HG02938 (cell line): ENCODE data around the gene SEPTIN2.
A peak's percentile ranks its signal among the peaks of the same experiment; 100 is the strongest.
"Not testable (repeated sequence)": the region's sequence is repeated elsewhere in the genome, so short reads cannot be mapped to it uniquely, and the experiment has no call there.

Experiments used
- ATAC-seq: cut with Tn5 transposase; IDR thresholded peaks from one replicate; pipeline ENCODE4 v1.9.1; 2021; ENCODE audit warnings: mild to moderate bottlenecking, moderate library complexity; ENCODE audit not compliant: unreplicated experiment

SEPTIN2 gene

GRCh38 chr2:241349941-241350340 is 34.2 kb downstream of the SEPTIN2 start:
- no peak for ATAC-seq

DNA sequence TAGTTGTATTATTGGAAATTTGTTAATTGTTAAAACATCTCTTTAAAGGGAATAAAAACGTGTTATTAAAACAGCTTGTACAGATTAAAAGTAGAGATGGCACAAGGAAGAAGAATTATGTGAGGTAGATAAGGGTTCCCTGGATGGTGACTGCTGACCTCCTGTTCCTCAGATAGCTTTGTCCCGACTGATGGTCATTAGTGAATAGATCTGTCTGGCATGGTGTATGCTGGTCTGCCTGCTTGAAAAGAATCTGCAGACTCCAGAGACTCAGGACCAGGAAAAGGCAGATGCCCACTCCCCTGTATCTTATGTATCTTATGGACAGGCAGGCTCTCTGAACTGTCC is 34.8 kb downstream of the SEPTIN2 start:
- no peak for ATAC-seq

DNA sequence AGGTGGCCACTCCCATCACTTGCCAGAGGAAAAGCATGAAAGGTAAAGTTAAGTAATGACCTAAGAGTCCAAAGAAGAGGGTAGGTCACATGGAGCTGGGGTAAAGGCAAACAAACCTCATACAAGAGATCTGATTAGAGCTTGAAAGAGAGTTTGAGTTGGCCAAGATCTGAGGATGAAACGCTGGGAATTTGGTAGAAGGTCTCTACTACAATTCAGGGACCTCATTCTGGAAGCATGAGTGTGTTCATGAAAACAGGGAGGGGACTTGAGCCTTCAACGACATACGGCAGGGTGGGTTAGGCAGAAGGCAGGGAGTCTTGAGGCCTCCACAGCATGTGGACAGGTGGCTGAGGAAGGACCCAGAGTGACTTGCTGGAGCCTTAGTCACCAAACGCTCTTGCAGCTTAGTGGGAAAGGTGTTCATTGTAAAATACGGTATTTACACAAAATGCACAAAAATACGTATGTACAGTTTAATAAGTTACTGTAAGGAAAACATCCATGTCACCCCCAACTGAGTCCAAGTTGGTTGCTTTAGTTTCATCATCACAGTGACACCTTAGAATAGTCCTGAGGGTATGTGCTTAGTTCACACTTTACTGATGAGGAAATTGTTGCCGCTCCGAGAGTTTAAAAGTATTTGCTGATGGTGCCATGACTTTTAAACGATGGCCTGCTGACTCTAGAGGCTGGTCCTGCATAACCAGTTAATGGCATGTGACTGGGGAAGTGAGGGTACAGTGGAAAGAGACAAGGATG is 35.3 kb downstream of the SEPTIN2 start:
- no peak for ATAC-seq

DNA sequence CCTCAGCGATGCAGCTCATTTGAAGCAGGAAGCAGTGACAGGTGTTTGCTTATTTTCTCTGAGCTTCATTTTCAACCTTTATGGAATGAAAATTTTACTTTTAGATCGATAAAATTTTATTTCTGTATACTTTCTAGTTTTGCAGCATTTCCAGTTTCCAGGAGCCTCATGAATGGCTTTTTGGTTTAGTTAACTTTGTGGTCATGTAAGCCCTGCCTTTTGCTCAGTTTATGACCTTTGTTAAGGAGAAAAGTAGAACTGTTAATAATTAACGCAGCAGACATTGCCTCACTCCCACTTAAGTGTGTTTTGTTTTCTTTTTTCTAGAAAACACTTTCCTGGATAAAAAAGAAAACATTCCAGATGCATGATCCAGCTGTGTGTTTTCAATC is 35.9 kb downstream of the SEPTIN2 start:
- ATAC-seq: no peak

GRCh38 chr2:241352227-241352626 is 36.5 kb downstream of the SEPTIN2 start:
- ATAC-seq: no peak

- ATAC-seq: no peak
These were observed 39.2 kb downstream of the SEPTIN2 start for GRCh38 chr2:241354668-241355658.

GRCh38 chr2:241355983-241356870 is 40.5 kb downstream of the SEPTIN2 start, which contains the start of gene FARP2:
TSS of gene FARP2 (plus strand) at chr2:241356285. CDS start at chr2:241373108, 16,823 bp downstream.
- peak; percentile 70 for ATAC-seq

- no peak for ATAC-seq
These were observed 41.1 kb downstream of the SEPTIN2 start for GRCh38 chr2:241356871-241357260.

DNA sequence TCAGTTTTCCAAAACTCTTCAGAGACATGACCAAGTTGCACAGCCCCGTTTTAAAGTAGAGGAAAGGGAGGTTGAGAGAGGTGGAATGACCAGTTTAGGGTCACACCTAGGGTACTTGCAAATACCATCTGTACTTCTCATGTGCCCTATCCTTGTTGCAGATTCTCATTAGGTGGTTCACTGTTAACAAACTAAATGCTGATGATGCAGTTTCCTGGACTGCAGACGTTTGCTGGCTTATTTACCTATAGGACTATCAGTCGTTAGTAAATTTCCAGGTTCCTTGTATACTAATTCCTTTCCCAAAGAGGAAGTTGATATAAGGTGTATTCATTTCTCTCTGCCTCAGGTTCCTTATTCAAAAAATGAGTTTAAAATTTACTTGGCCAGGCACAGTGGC is 41.8 kb downstream of the SEPTIN2 start:
- ATAC-seq: no peak

GRCh38 chr2:241358470-241358869 is 42.7 kb downstream of the SEPTIN2 start:
- ATAC-seq: peak; percentile 42

DNA sequence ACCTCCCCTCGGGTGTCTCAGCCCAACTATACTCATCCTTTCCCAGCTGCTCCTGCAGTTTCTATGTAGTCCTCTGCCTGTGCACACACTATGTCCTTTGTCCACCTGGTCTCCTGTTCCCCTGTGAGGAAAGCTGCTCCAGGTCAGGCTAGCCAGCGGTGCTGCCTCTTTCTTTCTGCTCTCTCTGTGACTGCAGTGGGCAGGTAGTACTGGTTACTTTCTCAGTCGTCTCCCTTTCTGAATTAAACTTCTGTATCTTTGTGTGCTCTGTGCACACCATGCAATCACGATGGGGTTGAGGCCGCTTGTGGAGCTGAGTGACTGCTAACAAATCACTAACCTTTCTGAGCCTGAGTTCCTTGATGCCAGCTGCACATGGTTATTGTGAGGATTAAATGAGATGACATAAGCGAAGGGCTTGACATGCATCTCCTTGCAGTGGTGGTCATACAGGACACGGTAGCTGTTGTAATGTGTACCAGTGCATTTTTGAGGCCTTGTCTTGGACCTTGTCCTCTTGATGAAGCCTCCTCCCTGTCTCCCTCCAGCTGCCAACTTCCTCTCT is 43.8 kb downstream of the SEPTIN2 start:
- no peak for ATAC-seq

- ATAC-seq: no peak
These were observed 47.7 kb downstream of the SEPTIN2 start for GRCh38 chr2:241363426-241363825.

DNA sequence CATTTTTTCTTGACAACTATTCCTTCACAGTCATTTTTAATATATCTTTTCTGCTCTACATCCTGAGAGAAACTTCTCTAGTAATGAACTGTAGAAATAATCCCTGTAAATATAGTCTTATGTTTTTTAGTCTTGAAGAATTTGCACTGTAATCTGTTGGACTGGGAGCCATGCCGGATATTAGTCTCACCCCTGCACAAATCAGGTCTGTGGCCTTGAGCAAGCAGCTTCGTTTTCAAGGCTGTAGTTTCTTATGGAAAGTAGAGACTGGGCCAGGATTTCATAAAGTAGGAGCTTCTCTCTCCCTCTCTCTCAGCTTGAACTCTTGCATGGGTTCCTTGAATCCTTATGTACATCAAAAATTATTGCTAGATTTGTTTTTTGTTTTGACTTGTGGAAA is 49.1 kb downstream of the SEPTIN2 start:
- ATAC-seq: no peak

DNA sequence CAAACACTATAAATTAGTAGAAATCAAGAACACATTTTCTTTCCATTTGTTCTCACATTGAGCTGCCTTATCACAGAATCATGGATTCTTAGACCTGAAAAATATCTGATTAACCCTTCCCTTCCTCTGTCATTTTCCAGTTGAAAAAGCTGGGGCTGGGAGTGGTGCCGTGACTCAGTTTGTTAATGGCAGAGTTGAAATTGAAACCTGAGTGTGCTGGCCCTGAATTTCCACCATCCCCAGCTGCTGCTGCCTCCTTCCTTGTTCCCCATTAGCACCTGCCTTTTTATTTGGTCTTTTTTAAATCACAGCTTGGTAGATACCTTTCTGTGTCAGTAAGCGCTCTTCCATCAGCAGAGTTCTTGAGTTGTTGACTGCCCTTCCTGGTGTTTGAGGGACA is 51.0 kb downstream of the SEPTIN2 start:
- no peak for ATAC-seq

- ATAC-seq: no peak
These were observed 52.9 kb downstream of the SEPTIN2 start for GRCh38 chr2:241368643-241369042.

DNA sequence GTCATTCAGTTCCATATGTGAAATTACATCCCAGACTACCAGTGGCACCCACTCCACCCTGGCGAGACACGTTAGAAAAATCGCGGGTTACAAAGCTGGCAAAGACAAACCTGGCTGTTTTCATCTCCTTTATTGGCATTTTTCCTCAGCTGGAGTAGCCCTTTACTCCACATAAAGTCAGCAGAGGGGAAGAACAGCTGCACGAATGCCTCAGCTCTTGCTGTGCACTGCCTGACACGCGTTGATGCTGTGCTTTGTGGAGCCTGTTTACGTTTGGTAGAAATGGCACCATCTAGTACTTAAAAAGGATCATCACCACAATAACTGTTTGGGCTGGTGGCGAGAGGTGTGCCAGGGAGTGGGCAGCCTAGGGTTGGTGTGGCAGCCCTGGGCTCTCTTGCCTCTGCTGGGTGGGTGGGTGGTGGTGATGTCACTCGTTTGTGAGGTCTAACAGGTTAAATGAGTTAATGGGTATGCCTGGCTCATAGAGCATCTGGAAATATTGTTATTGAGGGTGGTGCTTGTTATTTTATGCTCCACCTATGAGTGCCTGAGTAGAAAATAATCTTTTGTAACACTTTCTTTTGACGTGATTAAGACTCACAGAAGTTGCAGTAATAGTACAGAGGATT is 56.8 kb downstream of the SEPTIN2 start:
- ATAC-seq: no peak

DNA sequence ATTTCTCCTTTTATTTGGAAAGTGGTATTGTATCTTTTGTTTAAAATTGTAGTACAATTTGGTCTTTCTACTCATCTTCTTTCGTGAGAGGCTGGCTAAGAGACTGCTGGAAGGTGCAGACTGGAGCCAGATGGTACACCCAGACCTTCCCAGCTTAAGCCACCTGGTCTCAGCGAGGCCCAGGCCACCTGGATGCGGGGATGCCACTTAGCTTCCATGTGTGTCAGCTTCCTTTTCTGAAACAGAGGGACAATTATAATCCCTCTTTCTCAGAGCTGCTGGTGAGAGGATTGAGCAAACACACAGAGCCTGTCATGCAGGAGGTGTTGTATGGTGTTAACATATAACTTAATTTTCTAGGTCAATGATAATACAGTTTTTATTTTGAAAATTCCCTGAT is 57.7 kb downstream of the SEPTIN2 start:
- no peak for ATAC-seq

DNA sequence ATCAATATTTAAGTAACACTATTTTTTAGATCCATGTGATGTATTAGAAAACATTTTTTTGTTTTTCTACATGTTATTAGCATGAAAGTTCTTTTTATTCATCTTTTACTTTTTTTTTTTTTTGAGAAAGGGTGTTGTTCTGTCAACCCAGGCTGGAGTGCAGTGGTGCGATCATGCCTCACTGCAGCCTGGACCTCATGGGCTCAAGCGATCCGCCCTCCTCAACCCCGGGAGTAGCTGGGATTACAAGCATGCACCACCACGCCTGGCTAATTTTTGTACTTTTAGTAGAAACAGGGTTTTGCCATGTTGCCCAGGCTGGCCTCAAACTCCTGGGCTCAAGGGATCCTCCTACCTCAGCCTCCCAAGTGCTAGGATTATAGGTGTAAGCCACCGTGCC is 58.2 kb downstream of the SEPTIN2 start:
- ATAC-seq: not testable (repeated sequence)

DNA sequence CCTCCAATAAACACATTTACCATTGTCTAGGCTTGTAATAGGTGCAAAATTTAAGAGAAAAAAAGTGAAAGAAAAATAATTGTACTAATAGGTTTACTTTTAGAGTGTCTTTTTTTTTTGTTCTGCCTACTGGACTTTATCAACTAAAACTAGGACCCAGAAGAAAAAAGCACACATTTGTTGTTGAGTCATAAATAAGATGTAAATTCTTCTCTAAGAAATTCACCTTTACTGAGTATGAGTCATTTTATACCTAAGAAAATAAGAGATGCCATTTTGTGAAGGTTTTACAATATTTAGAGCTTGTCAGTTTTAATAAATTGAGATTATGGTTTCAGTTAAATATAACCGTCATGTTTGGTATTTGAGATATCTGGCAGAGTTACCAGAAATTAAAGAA is 59.6 kb downstream of the SEPTIN2 start:
- ATAC-seq: no peak

- ATAC-seq: no peak
These were observed 61.1 kb downstream of the SEPTIN2 start for GRCh38 chr2:241376808-241377207.
